Measurements from ENCODE around the gene PLEKHA1. TPM values are rescaled to one million over a fixed set of nuclear protein-coding genes. Genes with fewer than 3 reads are reported as not detected.

The PLEKHA1 gene
- total RNA-seq, 4 donors from 2014 or later, result 19.2 to 52.2 (median 35.0) TPM

DNA sequence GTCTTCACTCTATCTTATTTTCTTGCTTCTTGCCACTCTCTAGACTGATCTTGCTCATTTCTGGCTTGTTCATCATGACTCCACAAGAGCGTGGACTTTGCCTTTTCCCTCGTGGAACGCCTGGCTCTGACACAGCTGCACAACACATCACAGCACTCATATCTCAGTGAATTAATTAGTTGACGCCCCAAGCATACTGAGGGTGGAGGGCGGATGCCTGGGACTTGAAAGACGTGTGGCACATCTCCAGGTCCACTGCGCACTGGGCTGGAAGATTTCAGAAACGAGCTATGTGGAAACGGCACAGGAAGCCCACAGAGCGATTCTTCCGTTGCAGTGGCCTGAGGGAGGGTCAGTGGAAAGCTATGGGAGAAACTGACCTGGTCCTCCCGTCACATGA lies 23.6 kb upstream of the PLEKHA1 start:
- Histone ChIP-seq H3K9me3 (peaks cover 0 to 13% (median 0%) of the 10 kb centered on the region in 4 donors), H3K27ac (no peak overlapping the region), H3K4me1 (no peaks in the 10 kb centered on the region), H3K4me3 (no peak overlapping the region), H3K27me3 (no peaks in the 10 kb centered on the region), H3K36me3 (no peaks in the 10 kb centered on the region)
- no peak for TF ChIP-seq POLR2A (IDR thresholded peaks at IDR 0.05)
- TF ChIP-seq EP300 (IDR thresholded peaks at IDR 0.05), result no peak
- TF ChIP-seq, protein P1, sequence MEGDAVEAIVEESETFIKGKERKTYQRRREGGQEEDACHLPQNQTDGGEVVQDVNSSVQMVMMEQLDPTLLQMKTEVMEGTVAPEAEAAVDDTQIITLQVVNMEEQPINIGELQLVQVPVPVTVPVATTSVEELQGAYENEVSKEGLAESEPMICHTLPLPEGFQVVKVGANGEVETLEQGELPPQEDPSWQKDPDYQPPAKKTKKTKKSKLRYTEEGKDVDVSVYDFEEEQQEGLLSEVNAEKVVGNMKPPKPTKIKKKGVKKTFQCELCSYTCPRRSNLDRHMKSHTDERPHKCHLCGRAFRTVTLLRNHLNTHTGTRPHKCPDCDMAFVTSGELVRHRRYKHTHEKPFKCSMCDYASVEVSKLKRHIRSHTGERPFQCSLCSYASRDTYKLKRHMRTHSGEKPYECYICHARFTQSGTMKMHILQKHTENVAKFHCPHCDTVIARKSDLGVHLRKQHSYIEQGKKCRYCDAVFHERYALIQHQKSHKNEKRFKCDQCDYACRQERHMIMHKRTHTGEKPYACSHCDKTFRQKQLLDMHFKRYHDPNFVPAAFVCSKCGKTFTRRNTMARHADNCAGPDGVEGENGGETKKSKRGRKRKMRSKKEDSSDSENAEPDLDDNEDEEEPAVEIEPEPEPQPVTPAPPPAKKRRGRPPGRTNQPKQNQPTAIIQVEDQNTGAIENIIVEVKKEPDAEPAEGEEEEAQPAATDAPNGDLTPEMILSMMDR (IDR thresholded peaks at IDR 0.05), result no peak
- no peak for DNase-seq (ENCODE audit: low spot score in 2 of 2)
- WGBS, 2 donors, result 85 to 91% methylated on average over 12 of the region's 12 CpGs

GRCh38 chr10:122352817-122353525 lies 21.5 kb upstream of the PLEKHA1 start:
- WGBS, 2 donors, result 47 to 58% methylated on average over 8 of the region's 8 CpGs
- DNase-seq (ENCODE audit: low spot score in 2 of 2), result no peak
- no peaks in the 10 kb centered on the region for H3K27me3 ChIP-seq
- no peaks in the 10 kb centered on the region for H3K36me3 ChIP-seq
- no peaks in the 10 kb centered on the region for H3K9me3 ChIP-seq
- no peaks in the 10 kb centered on the region for H3K4me1 ChIP-seq
- H3K27ac ChIP-seq, result no peak overlapping the region
- no peak for TF ChIP-seq POLR2A (IDR thresholded peaks at IDR 0.05)
- TF ChIP-seq, protein P1 (IDR thresholded peaks at IDR 0.05), result no peak
- TF ChIP-seq EP300 (IDR thresholded peaks at IDR 0.05), result no peak
- H3K4me3 ChIP-seq, result no peak overlapping the region

GRCh38 chr10:122354383-122354782 lies 20.1 kb upstream of the PLEKHA1 start:
- WGBS, 2 donors, result 64 to 74% methylated on average over 2 of the region's 2 CpGs
- Histone ChIP-seq H3K36me3 (no peaks in the 10 kb centered on the region), H3K27me3 (no peaks in the 10 kb centered on the region), H3K27ac (no peak overlapping the region), H3K9me3 (peaks cover 0 to 10% (median 2%) of the 10 kb centered on the region in 4 donors), H3K4me3 (no peak overlapping the region), H3K4me1 (no peaks in the 10 kb centered on the region)
- TF ChIP-seq, protein P1 (IDR thresholded peaks at IDR 0.05), result no peak
- no peak for TF ChIP-seq POLR2A (IDR thresholded peaks at IDR 0.05)
- TF ChIP-seq EP300 (IDR thresholded peaks at IDR 0.05), result no peak
- no peak for DNase-seq (ENCODE audit: low spot score in 2 of 2)

- WGBS, 2 donors, result 94 to 100% methylated on average over 3 to 4 of the region's 4 CpGs
- Histone ChIP-seq H3K27me3 (no peaks in the 10 kb centered on the region), H3K4me3 (no peak overlapping the region), H3K27ac (no peak overlapping the region), H3K9me3 (peaks cover 0 to 10% (median 2%) of the 10 kb centered on the region in 4 donors), H3K36me3 (no peaks in the 10 kb centered on the region), H3K4me1 (no peaks in the 10 kb centered on the region)
- TF ChIP-seq EP300 (IDR thresholded peaks at IDR 0.05) (no peak), POLR2A (IDR thresholded peaks at IDR 0.05) (no peak)
- no peak for DNase-seq (ENCODE audit: low spot score in 2 of 2)
These were observed 16.8 kb upstream of the PLEKHA1 start for GRCh38 chr10:122357685-122358084.

DNA sequence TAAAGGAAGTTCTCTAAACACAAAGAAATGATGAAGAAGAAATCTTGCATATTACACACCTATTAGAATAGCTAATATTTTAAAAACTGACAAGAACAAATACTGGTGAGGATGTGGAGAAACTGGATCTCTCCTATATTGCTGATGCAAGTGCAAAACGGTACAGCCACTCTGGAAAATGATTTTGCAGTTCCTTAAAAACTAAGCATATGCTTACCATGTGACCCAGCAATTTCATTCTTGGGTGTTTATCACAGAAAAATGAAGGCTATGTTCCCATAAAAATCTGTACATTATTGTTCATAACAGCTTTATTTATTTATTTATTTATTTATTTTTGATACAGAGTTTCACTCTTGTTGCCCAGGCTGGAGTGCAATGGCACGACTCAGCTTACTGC lies 14.9 kb upstream of the PLEKHA1 start:
- 79 to 89% methylated on average over 2 of the region's 2 CpGs for WGBS, 2 donors
- Histone ChIP-seq H3K4me3 (no peak overlapping the region), H3K9me3 (peaks cover 0 to 10% (median 2%) of the 10 kb centered on the region in 4 donors), H3K4me1 (no peaks in the 10 kb centered on the region), H3K36me3 (no peaks in the 10 kb centered on the region), H3K27ac (no peak overlapping the region), H3K27me3 (no peaks in the 10 kb centered on the region)
- DNase-seq (ENCODE audit: low spot score in 2 of 2), result no peak
- TF ChIP-seq POLR2A (IDR thresholded peaks at IDR 0.05), result no peak

GRCh38 chr10:122361046-122361445 lies 13.5 kb upstream of the PLEKHA1 start:
- H3K4me3 ChIP-seq, result no peak overlapping the region
- DNase-seq (ENCODE audit: low spot score in 2 of 2), result no peak
- WGBS, 2 donors, result 80 to 96% methylated on average over 1 of the region's 1 CpG

More at GRCh38 chr10:122361046-122361445, 13.5 kb upstream of the PLEKHA1 start:
- Histone ChIP-seq H3K36me3 (no peaks in the 10 kb centered on the region), H3K27ac (no peak overlapping the region), H3K27me3 (no peaks in the 10 kb centered on the region), H3K9me3 (peaks cover 0 to 10% (median 2%) of the 10 kb centered on the region in 4 donors), H3K4me1 (no peaks in the 10 kb centered on the region)
- TF ChIP-seq, protein P1 (IDR thresholded peaks at IDR 0.05), result no peak
- TF ChIP-seq POLR2A (IDR thresholded peaks at IDR 0.05) (no peak), EP300 (IDR thresholded peaks at IDR 0.05) (no peak)

All from tibial nerve (tissue), 4 donors.